Measurements from ENCODE around the gene KRT3.

GRCh38 chr12:52806821-52807543 is 11.1 kb upstream of the KRT3 start:
- TF ChIP-seq MAX (IDR thresholded peaks at IDR 0.05), result no peak
- no peak for TF ChIP-seq EZH2 (IDR thresholded peaks at IDR 0.05)
- TF ChIP-seq YY1 (IDR thresholded peaks at IDR 0.05; ENCODE audit: extremely low read depth, insufficient replicate concordance, low read depth, low read length), result no peak
- TF ChIP-seq CTCF (IDR thresholded peaks at IDR 0.05 in 2 of 3, conservative IDR thresholded peaks at IDR 0.05 in 1 of 3; ENCODE audit: borderline replicate concordance in 1 of 3, insufficient read depth in 1 of 3, low read depth in 2 of 3, low read length in 2 of 3), result no peak
- no peak for TF ChIP-seq SRF (IDR thresholded peaks at IDR 0.05; ENCODE audit: low read depth)
- no peak for TF ChIP-seq POLR2A (IDR thresholded peaks at IDR 0.05; ENCODE audit: borderline replicate concordance, extremely low read depth, insufficient read depth, insufficient read length)
- no peak for TF ChIP-seq POLR2AphosphoS5 (IDR thresholded peaks at IDR 0.05; ENCODE audit: low read depth, low read length)
- TF ChIP-seq REST (IDR thresholded peaks at IDR 0.05; ENCODE audit: low read depth), result no peak
- no peak for TF ChIP-seq RAD21 (IDR thresholded peaks at IDR 0.05; ENCODE audit: low read depth)

All from HCT116 (cell line).